Naive B cell (primary cell): ENCODE results near the gene FAM24B. TPM values are rescaled to one million over a fixed set of nuclear protein-coding genes. Genes with fewer than 3 reads are reported as not detected.

Experiments used
- ATAC-seq, 2 donors: fragments of 150-1000 bp; cut with Tn5 transposase; 2 replicates each; pipeline ENCODE4 v1.10.0; 2021; ENCODE audit warnings: low read depth in 2 of 2, mild to moderate bottlenecking in 2 of 2, moderate library complexity in 2 of 2
- DNase-seq: peaks from one replicate; pipeline ENCODE4 v3.0.0; 2022
- H3K27ac Mint-ChIP-seq, 6 donors: one replicate each; pipeline ENCODE4 v1.8.0; 2020 to 2022; ENCODE audit warnings: mild to moderate bottlenecking in 6 of 6, mixed read lengths in 6 of 6, moderate library complexity in 5 of 6, inconsistent platforms in 2 of 6
- H3K27me3 Mint-ChIP-seq, 3 donors: one replicate each; pipeline ENCODE4 v1.8.0; 2021 to 2022; ENCODE audit warnings: mixed read lengths in 3 of 3, mild to moderate bottlenecking in 1 of 3
- H3K36me3 Mint-ChIP-seq, 2 donors: one replicate each; pipeline ENCODE4 v1.8.0; 2020 to 2022; ENCODE audit warnings: mixed read lengths in 2 of 2, inconsistent platforms in 1 of 2, mild to moderate bottlenecking in 1 of 2
- H3K4me1 Mint-ChIP-seq, 3 donors: one replicate each; pipeline ENCODE4 v1.8.0; 2020 to 2022; ENCODE audit warnings: mixed read lengths in 3 of 3, inconsistent platforms in 1 of 3, mild to moderate bottlenecking in 1 of 3, moderate library complexity in 1 of 3
- H3K4me3 Mint-ChIP-seq, 8 donors: one replicate each; pipeline ENCODE4 v1.8.0; 2020 to 2022; ENCODE audit warnings: mild to moderate bottlenecking in 8 of 8, mixed read lengths in 8 of 8, moderate library complexity in 8 of 8, inconsistent platforms in 2 of 8
- H3K9me3 Mint-ChIP-seq, 7 donors: one replicate each; pipeline ENCODE4 v1.8.0; 2020 to 2022; ENCODE audit warnings: mixed read lengths in 7 of 7, mild to moderate bottlenecking in 5 of 7, inconsistent platforms in 2 of 7, moderate library complexity in 1 of 7
- polyA plus RNA-seq, 6 donors: library from polyadenylated mRNA; unstranded; fragments of 300-500 nt; fragmentation: Illumina TruSeq; gene quantifications; one replicate each; pipeline ENCODE4 v1.2.3, GENCODE V29; 2021; ENCODE audit warnings: low read depth in 6 of 6

FAM24B gene
- polyA plus RNA-seq, 6 donors from 2014 or later = 5.0 to 14.0 (median 11.5) TPM

- Mint-ChIP-seq H3K9me3 (peaks cover 0 to 3% (median 0%) of the 10 kb centered on the region in 7 donors), H3K36me3 (peaks cover 18 to 19% of the 10 kb centered on the region in 2 donors), H3K27ac (no peak overlapping the region), H3K4me1 (no peaks in the 10 kb centered on the region), H3K4me3 (no peak overlapping the region), H3K27me3 (peaks cover 0 to 5% (median 0%) of the 10 kb centered on the region in 3 donors)
- no peak for ATAC-seq
- no peak for DNase-seq
These were observed 48.4 kb downstream of the FAM24B start for GRCh38 chr10:122830965-122831353.

GRCh38 chr10:122830273-122830964 is 49.0 kb downstream of the FAM24B start:
- ATAC-seq = no peak
- no peak for DNase-seq
- Mint-ChIP-seq H3K4me3 (no peak overlapping the region), H3K27ac (no peak overlapping the region), H3K4me1 (no peaks in the 10 kb centered on the region), H3K27me3 (peaks cover under 1 to 5% (median 5%) of the 10 kb centered on the region in 3 donors), H3K36me3 (peaks cover 17% of the 10 kb centered on the region in 2 donors), H3K9me3 (peaks cover 0 to 3% (median 0%) of the 10 kb centered on the region in 7 donors)

GRCh38 chr10:122829454-122829853 is 49.9 kb downstream of the FAM24B start:
- Mint-ChIP-seq H3K4me3 (no peak overlapping the region), H3K27ac (no peak overlapping the region), H3K27me3 (peaks cover 5 to 15% (median 8%) of the 10 kb centered on the region in 3 donors), H3K4me1 (no peaks in the 10 kb centered on the region), H3K9me3 (peaks cover 0 to 3% (median 0%) of the 10 kb centered on the region in 7 donors), H3K36me3 (peaks cover 10 to 13% of the 10 kb centered on the region in 2 donors)
- no peak for DNase-seq
- no peak for ATAC-seq

- H3K4me1 Mint-ChIP-seq = no peaks in the 10 kb centered on the region
- H3K4me3 Mint-ChIP-seq = no peak overlapping the region
- DNase-seq = no peak
- no peak for ATAC-seq
- H3K27ac Mint-ChIP-seq = no peak overlapping the region
- H3K27me3 Mint-ChIP-seq = peaks cover 8 to 21% (median 11%) of the 10 kb centered on the region in 3 donors
- H3K9me3 Mint-ChIP-seq = peaks cover 0 to 3% (median 0%) of the 10 kb centered on the region in 7 donors
- peaks cover 10 to 13% of the 10 kb centered on the region in 2 donors for H3K36me3 Mint-ChIP-seq
These were observed 50.6 kb downstream of the FAM24B start for GRCh38 chr10:122828716-122829255.

GRCh38 chr10:122827302-122827701 is 52.1 kb downstream of the FAM24B start:
- peaks cover 10 to 12% of the 10 kb centered on the region in 2 donors for H3K36me3 Mint-ChIP-seq
- H3K9me3 Mint-ChIP-seq = peaks cover 0 to 3% (median 0%) of the 10 kb centered on the region in 7 donors
- no peaks in the 10 kb centered on the region for H3K4me1 Mint-ChIP-seq
- no peak overlapping the region for H3K4me3 Mint-ChIP-seq
- ATAC-seq (no peak), DNase-seq (no peak)
- peaks cover 8 to 36% (median 25%) of the 10 kb centered on the region in 3 donors for H3K27me3 Mint-ChIP-seq
- no peak overlapping the region for H3K27ac Mint-ChIP-seq

GRCh38 chr10:122822973-122823690 is 56.2 kb downstream of the FAM24B start:
- H3K36me3 Mint-ChIP-seq = no peaks in the 10 kb centered on the region
- ATAC-seq (no peak), DNase-seq (no peak)
- H3K27me3 Mint-ChIP-seq = peaks cover 21 to 63% (median 60%) of the 10 kb centered on the region in 3 donors
- H3K4me3 Mint-ChIP-seq = no peak overlapping the region
- no peaks in the 10 kb centered on the region for H3K4me1 Mint-ChIP-seq
- peaks cover 0 to 4% (median 0%) of the 10 kb centered on the region in 7 donors for H3K9me3 Mint-ChIP-seq
- H3K27ac Mint-ChIP-seq = no peak overlapping the region

GRCh38 chr10:122821808-122822207 is 57.6 kb downstream of the FAM24B start:
- H3K27me3 Mint-ChIP-seq = peaks cover 31 to 74% (median 72%) of the 10 kb centered on the region in 3 donors
- DNase-seq = no peak
- H3K4me1 Mint-ChIP-seq = no peaks in the 10 kb centered on the region
- no peaks in the 10 kb centered on the region for H3K36me3 Mint-ChIP-seq
- H3K27ac Mint-ChIP-seq = no peak overlapping the region
- H3K9me3 Mint-ChIP-seq = peaks cover 0 to 4% (median 0%) of the 10 kb centered on the region in 7 donors
- ATAC-seq = no peak
- no peak overlapping the region for H3K4me3 Mint-ChIP-seq

- peaks cover 33 to 47% (median 43%) of the 10 kb centered on the region in 3 donors for H3K27me3 Mint-ChIP-seq
- H3K4me1 Mint-ChIP-seq = no peaks in the 10 kb centered on the region
- H3K27ac Mint-ChIP-seq = peak overlapping the region in 1 of 6 donors; percentile 8
These were observed 63.9 kb downstream of the FAM24B start for GRCh38 chr10:122815458-122815857.

GRCh38 chr10:122814493-122814892 is 64.9 kb downstream of the FAM24B start:
- H3K27ac Mint-ChIP-seq = no peak overlapping the region

More at GRCh38 chr10:122815458-122815857, 63.9 kb downstream of the FAM24B start:
- Mint-ChIP-seq H3K36me3 (no peaks in the 10 kb centered on the region), H3K9me3 (peaks cover 0 to 4% (median 0%) of the 10 kb centered on the region in 7 donors), H3K4me3 (no peak overlapping the region)
- ATAC-seq (no peak), DNase-seq (no peak)

GRCh38 chr10:122812751-122813150 is 66.6 kb downstream of the FAM24B start:
- Mint-ChIP-seq H3K9me3 (peaks cover 0 to 4% (median 0%) of the 10 kb centered on the region in 7 donors), H3K4me3 (no peak overlapping the region), H3K4me1 (no peaks in the 10 kb centered on the region), H3K27me3 (peaks cover 20 to 29% (median 26%) of the 10 kb centered on the region in 3 donors), H3K27ac (no peak overlapping the region), H3K36me3 (no peaks in the 10 kb centered on the region)
- DNase-seq = no peak
- ATAC-seq = no peak

More at GRCh38 chr10:122814493-122814892, 64.9 kb downstream of the FAM24B start:
- Mint-ChIP-seq H3K4me3 (no peak overlapping the region), H3K9me3 (peaks cover 0 to 4% (median 0%) of the 10 kb centered on the region in 7 donors), H3K4me1 (no peaks in the 10 kb centered on the region), H3K27me3 (peaks cover 25 to 42% (median 37%) of the 10 kb centered on the region in 3 donors), H3K36me3 (no peaks in the 10 kb centered on the region)
- DNase-seq (no peak), ATAC-seq (no peak)

GRCh38 chr10:122802282-122802681 is 77.1 kb downstream of the FAM24B start:
- Mint-ChIP-seq H3K4me1 (no peaks in the 10 kb centered on the region), H3K36me3 (no peaks in the 10 kb centered on the region), H3K27ac (no peak overlapping the region), H3K27me3 (peaks cover 5 to 23% (median 14%) of the 10 kb centered on the region in 3 donors), H3K4me3 (no peak overlapping the region), H3K9me3 (peaks cover 0 to 5% (median 0%) of the 10 kb centered on the region in 7 donors)
- DNase-seq = no peak
- ATAC-seq = no peak
